Mesenchymal stem cell (in vitro differentiated cells and primary cell): ENCODE data around the gene TBC1D9.

Source experiments
- DNase-seq: peaks from one replicate; pipeline ENCODE4 v3.0.0-alpha.2; 2013
- H2AFZ ChIP-seq: one replicate; pipeline ENCODE4 v1.6.1; 2013; ENCODE audit warnings: low read depth, mild to moderate bottlenecking, control low read depth, inconsistent platforms, low read length, moderate library complexity
- H2AK5ac ChIP-seq: 2 replicates; pipeline ENCODE4 v1.6.1; 2013; ENCODE audit warnings: low read length, moderate library complexity, mild to moderate bottlenecking, inconsistent platforms; ENCODE audit not compliant: severe bottlenecking
- H2BK120ac ChIP-seq: one replicate; pipeline ENCODE4 v1.6.1; 2013; ENCODE audit warnings: low read depth, mild to moderate bottlenecking, inconsistent platforms, low read length, moderate library complexity
- H2BK12ac ChIP-seq, 2 experiments: one replicate each; pipeline ENCODE4 v1.6.1; 2013; ENCODE audit warnings: inconsistent platforms in 2 of 2, low read length in 2 of 2, mild to moderate bottlenecking in 2 of 2, moderate library complexity in 2 of 2, control low read depth in 1 of 2
- H2BK15ac ChIP-seq: one replicate; pipeline ENCODE4 v1.6.1; 2013; ENCODE audit warnings: mild to moderate bottlenecking, low read depth, inconsistent platforms; ENCODE audit not compliant: poor library complexity, severe bottlenecking
- H2BK5ac ChIP-seq: 2 replicates; pipeline ENCODE4 v1.6.1; 2013; ENCODE audit warnings: low read depth, mild to moderate bottlenecking, low read length, control low read depth, inconsistent platforms; ENCODE audit not compliant: poor library complexity, severe bottlenecking
- H3K14ac ChIP-seq, 2 experiments: one replicate each; pipeline ENCODE4 v1.6.1; 2013; ENCODE audit warnings: inconsistent platforms in 2 of 2, low read length in 2 of 2, control low read depth in 1 of 2, mild to moderate bottlenecking in 1 of 2, moderate library complexity in 1 of 2
- H3K18ac ChIP-seq, 2 experiments: one replicate each; pipeline ENCODE4 v1.6.1; 2013; ENCODE audit warnings: inconsistent platforms in 2 of 2, low read length in 2 of 2, control low read depth in 1 of 2, low read depth in 1 of 2, mild to moderate bottlenecking in 1 of 2
- H3K23ac ChIP-seq, 2 experiments: one replicate each; pipeline ENCODE4 v1.6.1; 2013; ENCODE audit warnings: inconsistent platforms in 2 of 2, low read length in 2 of 2, mild to moderate bottlenecking in 2 of 2, moderate library complexity in 2 of 2, control low read depth in 1 of 2
- H3K27ac ChIP-seq: 2 replicates; pipeline ENCODE4 v1.5.1; 2013; ENCODE audit warnings: mild to moderate bottlenecking, moderate library complexity, low read length, control low read depth, inconsistent platforms; ENCODE audit not compliant: poor library complexity, severe bottlenecking
- H3K27me3 ChIP-seq, 2 experiments: 2 replicates each; pipeline versions ENCODE4 v1.6.1 to v1.7.0; 2013; ENCODE audit warnings: low read length in 2 of 2, mild to moderate bottlenecking in 2 of 2, moderate library complexity in 2 of 2, control low read depth in 1 of 2, inconsistent platforms in 1 of 2; ENCODE audit not compliant: control insufficient read depth in 1 of 2, insufficient read depth in 1 of 2
- H3K36me3 ChIP-seq, 2 experiments: 2 replicates each; pipeline versions ENCODE4 v1.6.1 to v1.7.0; 2013; ENCODE audit warnings: low read length in 2 of 2, control low read depth in 1 of 2, inconsistent platforms in 1 of 2, low read depth in 1 of 2, mild to moderate bottlenecking in 1 of 2; ENCODE audit not compliant: insufficient read depth in 2 of 2, control insufficient read depth in 1 of 2
- H3K4ac ChIP-seq, 2 experiments: one replicate each; pipeline ENCODE4 v1.6.1; 2013; ENCODE audit warnings: inconsistent platforms in 2 of 2, low read length in 2 of 2, mild to moderate bottlenecking in 2 of 2, moderate library complexity in 2 of 2, control low read depth in 1 of 2, low read depth in 1 of 2
- H3K4me1 ChIP-seq: 2 replicates; pipeline ENCODE4 v1.6.1; 2013; ENCODE audit warnings: low read depth, low read length, control low read depth; ENCODE audit not compliant: control insufficient read depth, insufficient read depth
- H3K4me2 ChIP-seq: 2 replicates; pipeline ENCODE4 v1.6.1; 2013; ENCODE audit warnings: low read length, mild to moderate bottlenecking, inconsistent platforms; ENCODE audit not compliant: poor library complexity, severe bottlenecking
- H3K4me3 ChIP-seq, 2 experiments: 2 replicates each; pipeline versions ENCODE4 v1.5.1 to v1.7.0; 2013; ENCODE audit warnings: low read length in 2 of 2, mild to moderate bottlenecking in 2 of 2, control low read depth in 1 of 2, low read depth in 1 of 2; ENCODE audit not compliant: insufficient read depth in 1 of 2
- H3K79me1 ChIP-seq: replicated peaks from 2 replicates; pipeline ENCODE4 v1.6.1; 2013; ENCODE audit warnings: mild to moderate bottlenecking, control low read depth, low read length, inconsistent platforms; ENCODE audit not compliant: poor library complexity, severe bottlenecking
- H3K9ac ChIP-seq: 2 replicates; pipeline ENCODE4 v1.7.0; 2013; ENCODE audit warnings: mild to moderate bottlenecking, low read length, moderate library complexity
- H3K9me3 ChIP-seq: 2 replicates; pipeline ENCODE4 v1.7.0; 2013; ENCODE audit warnings: mild to moderate bottlenecking, low read length; ENCODE audit not compliant: control insufficient read depth
- H4K8ac ChIP-seq: one replicate; pipeline ENCODE4 v1.6.1; 2013; ENCODE audit warnings: inconsistent platforms, mild to moderate bottlenecking, low read length, moderate library complexity
- H4K91ac ChIP-seq: one replicate; pipeline ENCODE4 v1.6.1; 2013; ENCODE audit warnings: mild to moderate bottlenecking, low read length, inconsistent platforms
- WGBS: methylation state at CpG from one replicate; pipeline ENCODE4 v1.1.7; 2013; ENCODE audit warnings: mixed read lengths; 5-methylcytosine and 5-hydroxymethylcytosine counted together

Gene TBC1D9

GRCh38 chr4:140777386-140777785 is 21.2 kb upstream of the TBC1D9 start:
- no peak overlapping the region for H3K23ac ChIP-seq
- no peak overlapping the region for H3K4me3 ChIP-seq

GRCh38 chr4:140776556-140776955 is 20.4 kb upstream of the TBC1D9 start:
- Histone ChIP-seq H3K4me2 (no peak overlapping the region), H2AFZ (no peak overlapping the region), H3K79me1 (no peaks in the 10 kb centered on the region), H3K4me3 (no peak overlapping the region), H3K36me3 (no peaks in the 10 kb centered on the region), H3K4ac (no peak overlapping the region), H2BK15ac (no peak overlapping the region), H3K14ac (no peak overlapping the region), H3K27me3 (no peaks in the 10 kb centered on the region), H2BK120ac (no peak overlapping the region), H3K4me1 (no peaks in the 10 kb centered on the region), H4K91ac (no peak overlapping the region), H3K27ac (no peak overlapping the region), H2BK12ac (no peak overlapping the region), H2AK5ac (no peak overlapping the region), H3K18ac (no peak overlapping the region), H2BK5ac (no peak overlapping the region), H3K9ac (no peak overlapping the region), H3K9me3 (no peaks in the 10 kb centered on the region), H4K8ac (no peak overlapping the region), H3K23ac (no peak overlapping the region)
- 85% methylated on average over 2 of the region's 2 CpGs for WGBS
- DNase-seq = no peak

More at GRCh38 chr4:140777386-140777785, 21.2 kb upstream of the TBC1D9 start:
- Histone ChIP-seq H3K9me3 (no peaks in the 10 kb centered on the region), H3K4me1 (no peaks in the 10 kb centered on the region), H4K8ac (no peak overlapping the region), H3K27me3 (no peaks in the 10 kb centered on the region), H3K4ac (no peak overlapping the region), H2BK120ac (no peak overlapping the region), H4K91ac (no peak overlapping the region), H2AK5ac (no peak overlapping the region), H3K4me2 (no peak overlapping the region), H3K9ac (no peak overlapping the region), H3K14ac (no peak overlapping the region), H2BK5ac (no peak overlapping the region), H3K79me1 (no peaks in the 10 kb centered on the region), H3K18ac (no peak overlapping the region), H3K27ac (no peak overlapping the region), H2AFZ (no peak overlapping the region), H2BK15ac (no peak overlapping the region), H2BK12ac (no peak overlapping the region), H3K36me3 (no peaks in the 10 kb centered on the region)
- DNase-seq = no peak
- 94% methylated on average over 1 of the region's 1 CpG for WGBS

GRCh38 chr4:140774956-140775355 is 18.8 kb upstream of the TBC1D9 start:
- Histone ChIP-seq H3K18ac (no peak overlapping the region), H2AK5ac (no peak overlapping the region), H3K36me3 (no peaks in the 10 kb centered on the region)

GRCh38 chr4:140774510-140774909 is 18.3 kb upstream of the TBC1D9 start:
- H2AFZ ChIP-seq = no peak overlapping the region
- no peaks in the 10 kb centered on the region for H3K4me1 ChIP-seq
- H3K4me2 ChIP-seq = no peak overlapping the region
- H2AK5ac ChIP-seq = no peak overlapping the region
- H3K18ac ChIP-seq = no peak overlapping the region
- no peak overlapping the region for H3K14ac ChIP-seq
- H3K27ac ChIP-seq = no peak overlapping the region
- WGBS = 94% methylated on average over 6 of the region's 6 CpGs
- no peak overlapping the region for H2BK5ac ChIP-seq
- H4K8ac ChIP-seq = no peak overlapping the region
- H3K23ac ChIP-seq = no peak overlapping the region
- no peak overlapping the region for H3K9ac ChIP-seq
- H2BK12ac ChIP-seq = no peak overlapping the region
- DNase-seq = no peak
- H3K79me1 ChIP-seq = no peaks in the 10 kb centered on the region
- H3K9me3 ChIP-seq = no peaks in the 10 kb centered on the region
- H2BK15ac ChIP-seq = no peak overlapping the region
- H3K27me3 ChIP-seq = no peaks in the 10 kb centered on the region
- no peak overlapping the region for H3K4me3 ChIP-seq
- H4K91ac ChIP-seq = no peak overlapping the region
- no peak overlapping the region for H3K4ac ChIP-seq
- no peak overlapping the region for H2BK120ac ChIP-seq
- H3K36me3 ChIP-seq = no peaks in the 10 kb centered on the region

More at GRCh38 chr4:140774956-140775355, 18.8 kb upstream of the TBC1D9 start:
- H2BK12ac ChIP-seq = no peak overlapping the region
- no peak overlapping the region for H3K4me3 ChIP-seq
- no peaks in the 10 kb centered on the region for H3K4me1 ChIP-seq
- no peak for DNase-seq
- H3K79me1 ChIP-seq = no peaks in the 10 kb centered on the region
- no peak overlapping the region for H2BK120ac ChIP-seq
- no peak overlapping the region for H3K23ac ChIP-seq
- no peak overlapping the region for H2BK5ac ChIP-seq
- no peak overlapping the region for H4K8ac ChIP-seq
- no peak overlapping the region for H3K9ac ChIP-seq
- no peak overlapping the region for H3K14ac ChIP-seq
- H4K91ac ChIP-seq = no peak overlapping the region
- H2AFZ ChIP-seq = no peak overlapping the region
- H3K4ac ChIP-seq = no peak overlapping the region
- H3K9me3 ChIP-seq = no peaks in the 10 kb centered on the region
- H3K27me3 ChIP-seq = no peaks in the 10 kb centered on the region
- no peak overlapping the region for H3K4me2 ChIP-seq
- no peak overlapping the region for H3K27ac ChIP-seq
- no peak overlapping the region for H2BK15ac ChIP-seq
